CD4-positive, alpha-beta T cell treated with Interleukin-2 at 100 ng/mL for 4 hours (primary cell): ENCODE measurements around the gene PDPK1.
"Not testable (repeated sequence)": the region's sequence is repeated elsewhere in the genome, so short reads cannot be mapped to it uniquely, and the experiment has no call there.

Experiments
- DNase-seq: peaks from one replicate; pipeline ENCODE4 v3.0.0-alpha.2; 2020; ENCODE audit warnings: low spot score

PDPK1 gene

DNA sequence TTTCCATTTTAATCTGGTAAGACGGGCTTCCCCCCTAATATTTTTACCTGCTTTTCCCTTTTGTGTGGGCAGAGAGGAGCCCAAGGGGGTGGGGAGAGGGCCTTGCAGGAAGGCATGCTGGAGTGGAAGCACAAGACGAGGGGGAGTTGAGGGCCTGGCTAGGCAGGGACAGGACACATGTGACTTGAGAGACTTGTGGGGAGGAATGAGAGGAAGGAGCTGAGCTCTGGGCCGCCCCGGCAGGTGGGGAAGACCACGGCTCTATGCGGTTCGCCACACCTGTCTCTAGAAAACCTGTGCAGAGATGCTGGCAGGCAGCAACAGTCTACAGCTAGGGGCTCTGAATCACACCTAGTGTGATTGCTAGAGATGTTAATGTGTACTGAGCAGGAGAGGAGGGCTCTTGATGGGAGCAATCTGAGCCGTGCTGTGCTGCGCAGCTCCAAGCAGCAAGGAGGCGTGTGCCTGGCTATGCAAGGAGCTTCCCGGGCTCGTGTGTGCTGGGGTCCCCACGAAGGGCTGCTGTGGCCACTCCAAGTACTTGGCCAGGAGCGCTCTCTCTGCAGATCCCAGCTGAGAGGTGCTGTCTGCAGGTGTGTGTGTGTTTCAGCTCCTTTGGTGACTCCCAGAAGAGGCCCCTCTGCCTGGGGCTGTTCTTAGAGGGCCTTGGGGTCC lies 50.2 kb downstream of the PDPK1 start:
- no peak for DNase-seq

DNA sequence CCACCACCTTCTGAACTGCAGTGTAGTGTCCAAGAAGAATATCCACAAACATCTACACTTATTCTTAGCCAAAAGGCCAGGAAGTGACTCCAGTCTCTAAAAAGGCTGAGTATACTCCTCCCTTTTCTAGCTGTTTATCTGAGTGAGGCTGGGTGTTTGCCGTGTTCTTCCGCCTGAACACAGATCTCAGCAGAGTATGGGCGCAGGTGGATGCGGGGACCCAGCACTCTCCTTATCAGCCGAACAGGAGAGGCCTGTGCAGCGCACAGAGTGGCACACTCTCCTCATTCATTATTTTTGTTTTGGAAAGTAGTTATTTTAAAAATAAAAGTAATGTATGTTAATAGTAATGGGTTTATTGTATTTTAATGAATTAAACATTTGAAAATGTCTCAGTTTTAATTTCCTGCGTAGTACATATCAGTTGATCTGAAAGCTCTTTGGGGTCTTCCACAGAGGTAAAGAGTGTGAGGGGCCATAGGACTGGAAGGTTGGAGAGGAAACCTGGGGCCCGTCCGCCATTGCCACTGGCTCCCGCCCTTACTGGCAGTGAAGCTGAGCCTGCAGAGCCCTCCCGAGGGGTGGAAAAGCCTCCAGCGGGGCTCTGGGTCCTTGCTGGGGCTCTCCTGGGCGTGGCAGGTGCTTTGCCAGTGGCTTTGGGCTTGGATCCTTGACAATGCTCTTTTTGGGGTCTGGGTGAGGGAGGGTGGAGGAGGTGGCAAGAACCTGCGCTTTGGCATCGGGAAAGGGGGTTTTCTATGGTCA lies 53.8 kb downstream of the PDPK1 start:
- DNase-seq = no peak

DNA sequence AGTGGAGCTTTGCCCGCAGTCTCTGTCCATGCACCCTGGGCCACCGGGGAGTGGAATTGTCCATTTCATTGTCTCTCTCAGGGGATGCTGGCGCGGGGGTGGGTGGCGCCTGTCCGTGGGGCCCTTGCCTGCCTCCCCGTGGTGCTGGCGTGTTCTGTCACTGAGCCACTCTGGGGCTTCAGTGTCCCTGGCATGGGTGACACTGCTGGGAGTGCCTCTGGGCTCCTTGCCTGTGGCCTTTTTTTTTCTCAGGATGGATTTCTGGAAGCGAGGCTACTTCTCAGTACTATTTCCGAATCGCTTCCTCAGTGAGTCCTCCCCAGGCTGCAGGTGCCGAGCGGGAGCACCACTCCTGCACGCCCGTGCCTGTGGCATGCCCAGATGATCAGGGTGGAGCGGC lies 55.0 kb downstream of the PDPK1 start:
- no peak for DNase-seq

DNA sequence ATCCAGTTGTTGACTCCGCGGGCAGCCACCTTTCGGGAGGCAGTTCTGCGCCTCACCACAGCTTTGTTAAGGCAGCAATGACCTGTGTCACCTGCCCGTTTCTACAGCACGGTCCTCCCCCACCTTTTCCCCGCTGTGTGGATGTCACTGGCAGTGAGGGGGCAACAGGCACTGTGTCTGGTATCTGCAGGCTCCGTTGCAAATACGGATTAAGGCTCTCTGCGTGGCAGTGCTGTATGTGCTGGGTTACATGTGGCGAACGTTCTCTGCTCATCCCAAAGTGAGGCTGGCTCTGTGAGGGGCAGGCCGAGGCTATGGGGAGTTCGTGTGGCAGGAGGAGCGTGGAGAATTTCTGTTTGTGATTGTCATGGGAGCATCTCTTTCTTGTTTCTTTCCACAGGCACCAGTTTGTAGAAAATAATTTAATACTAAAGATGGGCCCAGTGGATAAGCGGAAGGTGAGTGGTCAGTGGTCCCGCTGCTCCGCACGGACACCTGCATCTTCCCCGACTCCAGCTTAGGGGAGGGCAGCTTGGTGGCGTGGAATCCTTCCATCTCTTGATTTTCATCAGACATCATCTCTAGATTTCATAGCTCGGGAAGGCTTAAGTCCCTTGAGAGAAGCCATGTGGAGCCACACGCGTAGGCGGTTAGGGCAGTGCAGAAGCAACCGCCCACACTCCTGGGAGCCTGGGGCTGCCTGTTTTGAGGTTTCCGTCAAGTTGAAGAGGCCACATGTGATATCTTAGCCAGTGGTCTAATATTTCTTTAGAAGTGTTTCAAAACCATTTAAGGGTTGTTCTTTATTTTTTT lies 57.8 kb downstream of the PDPK1 start:
- DNase-seq = no peak

DNA sequence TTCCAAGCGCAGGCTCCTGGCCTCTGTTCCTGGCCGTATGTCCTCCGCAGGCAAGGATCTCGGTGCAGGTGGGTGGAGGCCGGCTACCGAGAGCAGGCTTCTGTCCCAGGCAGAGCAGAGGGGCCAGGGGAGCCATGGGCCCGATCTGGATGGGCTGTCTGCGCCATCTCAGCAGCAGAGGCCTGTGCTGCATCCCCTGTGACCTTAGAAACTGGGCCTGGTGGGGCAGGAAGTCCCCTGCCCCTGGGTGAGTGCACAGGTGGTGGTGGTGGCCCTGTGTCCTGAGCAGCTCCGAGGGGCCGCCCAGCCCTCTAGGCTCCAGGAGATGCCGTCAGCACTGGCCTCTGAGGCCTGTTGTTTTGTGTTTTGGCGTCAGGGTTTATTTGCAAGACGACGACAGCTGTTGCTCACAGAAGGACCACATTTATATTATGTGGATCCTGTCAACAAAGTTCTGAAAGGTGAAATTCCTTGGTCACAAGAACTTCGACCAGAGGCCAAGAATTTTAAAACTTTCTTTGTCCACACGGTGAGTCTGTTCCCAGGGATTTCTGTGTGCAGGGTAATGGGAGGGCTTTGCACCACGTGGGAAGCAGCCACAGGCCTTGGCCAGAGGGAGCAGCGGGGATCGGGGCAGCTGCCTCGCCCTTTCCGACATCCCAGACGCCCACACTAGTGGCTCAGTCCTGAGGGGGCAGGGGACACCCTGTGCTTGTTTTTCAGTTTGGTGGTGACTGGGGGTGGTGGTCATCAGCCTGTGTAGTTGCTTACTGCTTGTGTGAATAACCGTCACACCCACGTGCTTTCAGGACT lies 59.1 kb downstream of the PDPK1 start:
- DNase-seq = no peak

DNA sequence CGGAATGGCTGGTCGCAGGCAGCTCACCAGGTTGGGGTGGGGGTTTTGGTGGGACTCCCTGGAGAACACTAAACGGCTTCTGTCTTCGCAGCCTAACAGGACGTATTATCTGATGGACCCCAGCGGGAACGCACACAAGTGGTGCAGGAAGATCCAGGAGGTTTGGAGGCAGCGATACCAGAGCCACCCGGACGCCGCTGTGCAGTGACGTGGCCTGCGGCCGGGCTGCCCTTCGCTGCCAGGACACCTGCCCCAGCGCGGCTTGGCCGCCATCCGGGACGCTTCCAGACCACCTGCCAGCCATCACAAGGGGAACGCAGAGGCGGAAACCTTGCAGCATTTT lies 59.7 kb downstream of the PDPK1 start:
- no peak for DNase-seq

- DNase-seq = no peak
Observed at GRCh38 chr16:2598133-2598641, 60.4 kb downstream of the PDPK1 start.

- no peak for DNase-seq
Observed at GRCh38 chr16:2598723-2599122, 60.9 kb downstream of the PDPK1 start.

DNA sequence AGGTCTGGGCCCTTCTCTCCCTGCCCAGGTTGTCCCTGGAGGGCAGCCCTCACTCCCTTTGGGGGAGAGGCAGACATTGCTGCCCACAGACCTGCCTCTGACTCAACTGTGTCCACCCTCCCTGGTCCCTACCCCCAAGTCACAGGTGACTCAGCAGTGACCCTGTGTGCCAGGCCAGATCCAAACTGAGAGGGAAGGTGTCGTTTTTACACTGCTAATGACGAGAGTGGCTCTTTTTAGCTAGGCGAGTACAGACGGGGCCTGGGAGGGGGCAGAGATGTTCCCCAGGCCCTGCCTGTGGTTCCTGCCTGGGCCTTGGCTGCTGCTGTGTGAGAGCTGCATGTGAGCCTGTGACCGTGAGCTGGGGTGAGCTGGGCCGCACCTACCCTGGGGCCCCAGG lies 61.3 kb downstream of the PDPK1 start:
- DNase-seq = not testable (repeated sequence)

DNA sequence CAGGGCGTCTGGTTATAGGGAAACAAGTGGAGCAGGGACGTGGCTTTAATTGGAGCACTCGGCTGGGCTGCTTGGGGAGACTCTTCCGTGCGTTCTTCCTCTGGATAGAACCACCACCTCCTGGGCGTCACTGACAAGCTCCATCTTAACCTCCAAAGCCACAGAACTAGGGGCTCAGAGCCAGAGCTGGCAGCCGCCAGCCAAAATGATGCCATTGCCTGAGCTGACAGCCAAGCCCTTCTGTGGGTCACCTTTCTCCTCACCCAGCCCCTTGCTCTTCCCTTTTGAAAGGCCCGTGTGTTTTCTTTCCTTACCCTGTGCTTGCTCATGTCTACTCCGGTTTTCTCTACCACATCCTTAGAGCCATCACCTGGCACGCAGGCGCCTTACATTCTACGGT lies 62.0 kb downstream of the PDPK1 start:
- not testable (repeated sequence) for DNase-seq

- not testable (repeated sequence) for DNase-seq
Observed at GRCh38 chr16:2601301-2602025, 63.6 kb downstream of the PDPK1 start.

DNA sequence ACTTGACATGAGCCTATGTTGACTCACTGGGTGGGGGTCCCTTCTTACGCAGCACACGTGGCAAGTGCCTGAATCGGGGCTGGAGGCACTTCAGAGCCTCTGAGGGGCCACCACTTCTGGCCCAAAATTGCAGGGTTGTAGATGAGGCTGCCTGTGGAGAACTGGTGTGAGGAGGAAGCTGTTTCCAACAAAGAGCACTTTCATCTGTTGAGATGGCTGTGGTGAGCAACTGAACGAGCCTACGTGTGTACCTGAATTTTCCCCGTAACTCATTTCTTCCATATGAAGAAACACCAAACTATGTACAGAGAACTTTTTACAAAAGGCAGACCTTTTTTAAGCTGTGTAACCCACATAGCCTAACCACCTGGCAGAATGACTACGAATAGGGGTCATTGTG lies 64.4 kb downstream of the PDPK1 start:
- not testable (repeated sequence) for DNase-seq

- DNase-seq = peak; percentile 87
Observed at GRCh38 chr16:2603165-2604015, 65.6 kb downstream of the PDPK1 start.

GRCh38 chr16:2604016-2604369 lies 66.2 kb downstream of the PDPK1 start:
- not testable (repeated sequence) for DNase-seq

- not testable (repeated sequence) for DNase-seq
Observed at GRCh38 chr16:2606820-2607219, 69.0 kb downstream of the PDPK1 start.

DNA sequence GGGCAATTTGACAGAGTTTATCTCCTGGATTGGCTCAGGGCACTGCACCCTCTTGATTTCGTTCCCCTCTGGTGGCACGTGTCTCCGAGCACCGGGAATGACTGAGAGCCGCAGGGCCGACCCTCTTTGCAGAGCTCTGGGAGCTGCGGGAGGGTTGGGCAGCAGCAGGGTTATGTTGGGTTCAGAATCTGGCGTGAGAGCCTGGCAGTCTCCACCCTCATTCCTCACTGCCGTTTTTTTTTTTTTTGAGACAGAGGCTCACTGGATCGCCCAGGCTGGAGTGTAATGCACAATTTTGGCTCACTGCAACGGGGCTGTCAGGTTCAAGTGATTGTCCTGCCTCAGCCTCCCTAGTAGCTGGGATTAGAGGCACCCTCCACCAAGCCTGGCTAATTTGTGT lies 71.5 kb downstream of the PDPK1 start:
- not testable (repeated sequence) for DNase-seq

GRCh38 chr16:2609827-2610470 lies 72.1 kb downstream of the PDPK1 start:
- no peak for DNase-seq

- no peak for DNase-seq
Observed at GRCh38 chr16:2610781-2611498, 73.1 kb downstream of the PDPK1 start.

DNA sequence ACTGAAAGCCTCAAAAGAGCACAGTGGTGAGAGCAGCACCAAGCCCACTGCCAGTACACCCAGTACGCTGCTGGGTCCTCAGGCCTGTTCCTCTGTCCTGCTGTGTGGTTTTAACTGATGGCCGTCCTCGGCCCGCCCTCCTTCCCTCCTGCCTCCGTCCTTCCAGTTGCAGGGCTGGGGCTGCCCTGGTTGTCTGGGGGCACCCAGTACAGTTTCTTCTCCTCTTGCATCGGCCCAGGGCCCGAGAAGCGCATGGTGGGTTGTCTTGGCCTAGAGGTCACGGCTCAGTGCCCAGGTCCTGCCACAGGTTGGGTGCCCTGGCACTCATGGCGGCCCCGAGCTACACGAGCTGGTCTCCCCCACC lies 73.7 kb downstream of the PDPK1 start:
- no peak for DNase-seq
